ENCODE results near the gene CLNK.

DNA sequence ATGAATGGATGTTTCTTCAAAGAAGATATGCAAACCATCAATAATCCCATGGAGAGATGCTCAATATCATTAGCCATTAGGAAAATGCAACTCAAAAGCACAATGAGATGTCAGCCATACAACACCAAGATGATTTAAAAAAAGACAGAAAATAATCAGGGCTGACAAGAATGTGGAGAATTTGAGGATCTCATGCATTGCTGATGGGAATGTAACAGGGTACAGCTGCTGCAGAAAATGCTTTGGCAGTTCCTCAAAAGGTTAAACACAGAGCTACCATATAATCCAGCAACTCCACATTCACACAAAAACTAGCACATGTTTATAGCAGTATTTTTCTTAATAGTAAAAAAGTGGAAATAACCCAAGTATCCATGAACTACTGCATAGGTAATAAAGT is 116.8 kb downstream of the CLNK start:
- no peak for TF ChIP-seq SUZ12 (IDR thresholded peaks at IDR 0.05; ENCODE audit: extremely low read depth, insufficient read depth, insufficient read length)
- TF ChIP-seq ZNF274 (IDR thresholded peaks at IDR 0.05; ENCODE audit: low read depth, low read length), result no peak
